Upper lobe of left lung (tissue), 4 donors: ENCODE results near the gene SERPINA6.

Experiments used
- POLR2AphosphoS5 ChIP-seq, 2 donors: sonication (generic); formaldehyde crosslinking; IDR thresholded peaks; one replicate each; pipeline ENCODE4 v1.5.1; 2017; ENCODE audit warnings: antibody characterized with exemption in 2 of 2
- TF ChIP-seq, protein P1 (sequence below), 6 experiments: fragments of 450-650 bp in 4 of 6; fragments of 200-600 bp in 2 of 6; sonication (generic) in 2 of 6; IDR thresholded peaks; one replicate each; pipeline ENCODE4 v1.5.1; 2016 to 2019; ENCODE audit warnings: antibody characterized with exemption in 6 of 6

DNA sequence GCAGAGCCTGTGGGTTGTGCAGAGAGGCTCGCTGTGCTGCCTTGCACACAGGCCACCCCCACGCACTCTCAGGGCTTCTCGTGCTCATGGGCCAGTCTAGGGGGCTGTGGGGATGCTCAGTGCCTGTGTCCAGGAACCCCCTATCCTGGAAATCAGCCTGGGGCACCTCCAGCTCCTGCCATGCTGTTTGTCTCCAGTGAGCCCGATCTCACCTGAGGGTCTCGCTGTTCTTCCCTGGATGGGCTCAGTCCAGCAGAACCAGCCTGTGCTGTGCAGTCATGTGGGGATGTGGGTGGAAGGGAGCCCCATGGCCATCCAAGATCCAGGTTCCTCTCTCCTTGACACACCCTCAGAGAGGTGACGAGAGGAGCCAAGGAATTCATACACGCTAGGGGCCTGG is 38.5 kb upstream of the SERPINA6 start:
- TF ChIP-seq, protein P1, sequence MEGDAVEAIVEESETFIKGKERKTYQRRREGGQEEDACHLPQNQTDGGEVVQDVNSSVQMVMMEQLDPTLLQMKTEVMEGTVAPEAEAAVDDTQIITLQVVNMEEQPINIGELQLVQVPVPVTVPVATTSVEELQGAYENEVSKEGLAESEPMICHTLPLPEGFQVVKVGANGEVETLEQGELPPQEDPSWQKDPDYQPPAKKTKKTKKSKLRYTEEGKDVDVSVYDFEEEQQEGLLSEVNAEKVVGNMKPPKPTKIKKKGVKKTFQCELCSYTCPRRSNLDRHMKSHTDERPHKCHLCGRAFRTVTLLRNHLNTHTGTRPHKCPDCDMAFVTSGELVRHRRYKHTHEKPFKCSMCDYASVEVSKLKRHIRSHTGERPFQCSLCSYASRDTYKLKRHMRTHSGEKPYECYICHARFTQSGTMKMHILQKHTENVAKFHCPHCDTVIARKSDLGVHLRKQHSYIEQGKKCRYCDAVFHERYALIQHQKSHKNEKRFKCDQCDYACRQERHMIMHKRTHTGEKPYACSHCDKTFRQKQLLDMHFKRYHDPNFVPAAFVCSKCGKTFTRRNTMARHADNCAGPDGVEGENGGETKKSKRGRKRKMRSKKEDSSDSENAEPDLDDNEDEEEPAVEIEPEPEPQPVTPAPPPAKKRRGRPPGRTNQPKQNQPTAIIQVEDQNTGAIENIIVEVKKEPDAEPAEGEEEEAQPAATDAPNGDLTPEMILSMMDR (IDR thresholded peaks at IDR 0.05), result no peak
- TF ChIP-seq POLR2AphosphoS5 (IDR thresholded peaks at IDR 0.05), result no peak
